Measurements from ENCODE around the gene RNU6-1. TPM values are rescaled to one million over a fixed set of nuclear protein-coding genes. Genes with fewer than 3 reads are reported as not detected.

RNU6-1 gene
- total RNA-seq, 2 donors from 2014 or later, result not detected

DNA sequence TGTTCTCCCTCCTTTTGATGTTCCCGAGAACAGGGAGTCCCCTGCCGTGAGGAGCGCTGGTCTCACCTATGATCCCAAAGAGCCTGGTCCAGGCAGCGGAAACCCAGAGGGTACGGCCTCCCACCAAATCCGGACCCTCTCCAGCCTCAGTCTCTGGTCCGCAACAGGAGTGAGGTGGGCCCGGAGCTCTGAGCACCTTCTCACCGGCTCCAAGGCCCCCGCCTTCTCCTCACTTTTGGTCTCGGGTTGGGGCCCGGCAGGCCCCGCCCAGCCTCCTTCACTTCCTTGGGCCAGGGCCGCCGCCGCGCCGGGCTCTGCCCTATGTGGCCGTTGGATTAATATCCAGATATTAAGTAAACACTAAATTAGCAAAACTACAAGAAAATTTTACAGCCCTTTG lies 20.2 kb downstream of the RNU6-1 start:
- Mint-ChIP-seq H3K27ac (no peak overlapping the region), H3K4me1 (peaks cover 26% of the 10 kb centered on the region), H3K27me3 (peaks cover 64% of the 10 kb centered on the region), H3K4me3 (no peak overlapping the region), H3K36me3 (ENCODE audit: low read depth) (peaks cover 14% of the 10 kb centered on the region)
- no peaks in the 10 kb centered on the region for H3K9me3 ChIP-seq (ENCODE audit: control insufficient read depth, low read length, poor library complexity, severe bottlenecking)
- DNase-seq, result no peak
- no peak for ATAC-seq

- ATAC-seq (no peak), DNase-seq (no peak)
- no peaks in the 10 kb centered on the region for H3K9me3 ChIP-seq (ENCODE audit: control insufficient read depth, low read length, poor library complexity, severe bottlenecking)
- Mint-ChIP-seq H3K27ac (no peak overlapping the region), H3K36me3 (ENCODE audit: low read depth) (peaks cover 5% of the 10 kb centered on the region), H3K4me1 (peaks cover 18% of the 10 kb centered on the region), H3K4me3 (no peak overlapping the region), H3K27me3 (peaks cover 52% of the 10 kb centered on the region)
These were observed 21.4 kb downstream of the RNU6-1 start for GRCh38 chr15:67818464-67818863.

- Mint-ChIP-seq H3K27ac (no peak overlapping the region), H3K4me3 (no peak overlapping the region), H3K27me3 (peaks cover 40% of the 10 kb centered on the region), H3K36me3 (ENCODE audit: low read depth) (peaks cover 5% of the 10 kb centered on the region), H3K4me1 (peaks cover 12% of the 10 kb centered on the region)
- DNase-seq (no peak), ATAC-seq (no peak)
- H3K9me3 ChIP-seq (ENCODE audit: control insufficient read depth, low read length, poor library complexity, severe bottlenecking), result no peaks in the 10 kb centered on the region
These were observed 23.2 kb downstream of the RNU6-1 start for GRCh38 chr15:67816668-67817067.

GRCh38 chr15:67815036-67815592 lies 24.7 kb downstream of the RNU6-1 start:
- no peak overlapping the region for H3K27ac Mint-ChIP-seq
- peaks cover 24% of the 10 kb centered on the region for H3K27me3 Mint-ChIP-seq
- peaks cover 5% of the 10 kb centered on the region for H3K36me3 Mint-ChIP-seq (ENCODE audit: low read depth)
- DNase-seq (no peak), ATAC-seq (no peak)
- peaks cover 5% of the 10 kb centered on the region for H3K4me1 Mint-ChIP-seq
- H3K9me3 ChIP-seq (ENCODE audit: control insufficient read depth, low read length, poor library complexity, severe bottlenecking), result no peaks in the 10 kb centered on the region
- no peak overlapping the region for H3K4me3 Mint-ChIP-seq

DNA sequence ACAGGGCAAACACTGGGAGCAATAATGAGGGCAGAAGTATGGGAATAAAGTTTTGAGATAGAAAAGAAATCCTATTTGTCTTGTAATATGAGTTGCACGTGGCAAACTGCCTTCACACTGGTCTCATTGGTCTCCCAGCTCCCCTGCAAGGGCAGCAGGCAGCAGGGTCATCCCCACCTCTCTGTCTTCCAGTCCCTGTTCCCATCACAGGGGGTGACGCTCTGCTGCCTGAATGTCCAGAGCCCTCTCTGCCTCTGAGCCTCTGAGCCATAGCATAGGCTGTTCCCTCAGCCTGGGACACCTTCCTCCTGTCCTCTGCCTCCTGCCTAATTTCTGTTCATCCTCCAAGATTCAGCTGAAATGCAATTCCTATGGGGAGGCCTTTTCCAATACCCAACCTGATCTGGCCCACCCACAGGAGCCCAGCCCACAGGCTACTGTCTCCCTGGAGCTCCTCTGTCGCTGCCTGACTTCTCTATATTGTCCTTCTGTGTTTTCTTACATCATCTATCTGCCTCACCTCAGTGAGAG lies 26.7 kb downstream of the RNU6-1 start:
- no peak overlapping the region for H3K27ac Mint-ChIP-seq

DNA sequence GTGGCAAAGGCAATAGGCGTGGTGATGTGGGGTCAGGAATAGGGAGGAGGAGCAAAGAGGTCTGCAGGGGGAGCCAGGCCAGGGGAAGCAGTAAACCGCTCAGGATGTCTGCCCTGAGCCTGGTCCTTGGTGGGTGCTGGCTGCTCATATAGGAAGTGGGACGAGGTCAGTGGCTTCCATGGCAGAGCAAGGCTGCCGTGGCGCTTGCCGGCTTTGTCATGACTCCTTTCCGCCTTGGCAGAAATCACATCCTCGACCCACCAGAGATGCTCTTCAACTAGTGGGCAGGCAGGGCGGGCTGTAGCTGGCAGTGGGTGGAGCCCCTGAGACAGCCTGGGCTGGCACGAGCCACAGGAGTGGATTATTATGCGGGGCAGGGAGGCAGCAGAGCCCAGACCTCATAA lies 27.6 kb downstream of the RNU6-1 start:
- DNase-seq (no peak), ATAC-seq (no peak)
- Mint-ChIP-seq H3K4me1 (peaks cover 6% of the 10 kb centered on the region), H3K27me3 (peaks cover 7% of the 10 kb centered on the region), H3K27ac (no peak overlapping the region), H3K36me3 (ENCODE audit: low read depth) (peaks cover 8% of the 10 kb centered on the region), H3K4me3 (no peak overlapping the region)
- no peaks in the 10 kb centered on the region for H3K9me3 ChIP-seq (ENCODE audit: control insufficient read depth, low read length, poor library complexity, severe bottlenecking)

More for the DNA sequence above, 26.7 kb downstream of the RNU6-1 start:
- Mint-ChIP-seq H3K4me3 (no peak overlapping the region), H3K4me1 (peaks cover 2% of the 10 kb centered on the region), H3K36me3 (ENCODE audit: low read depth) (peaks cover 5% of the 10 kb centered on the region), H3K27me3 (peaks cover 10% of the 10 kb centered on the region)
- no peaks in the 10 kb centered on the region for H3K9me3 ChIP-seq (ENCODE audit: control insufficient read depth, low read length, poor library complexity, severe bottlenecking)
- ATAC-seq (no peak), DNase-seq (no peak)

GRCh38 chr15:67809866-67810265 lies 30.0 kb downstream of the RNU6-1 start:
- no peaks in the 10 kb centered on the region for H3K9me3 ChIP-seq (ENCODE audit: control insufficient read depth, low read length, poor library complexity, severe bottlenecking)
- no peak overlapping the region for H3K27ac Mint-ChIP-seq

DNA sequence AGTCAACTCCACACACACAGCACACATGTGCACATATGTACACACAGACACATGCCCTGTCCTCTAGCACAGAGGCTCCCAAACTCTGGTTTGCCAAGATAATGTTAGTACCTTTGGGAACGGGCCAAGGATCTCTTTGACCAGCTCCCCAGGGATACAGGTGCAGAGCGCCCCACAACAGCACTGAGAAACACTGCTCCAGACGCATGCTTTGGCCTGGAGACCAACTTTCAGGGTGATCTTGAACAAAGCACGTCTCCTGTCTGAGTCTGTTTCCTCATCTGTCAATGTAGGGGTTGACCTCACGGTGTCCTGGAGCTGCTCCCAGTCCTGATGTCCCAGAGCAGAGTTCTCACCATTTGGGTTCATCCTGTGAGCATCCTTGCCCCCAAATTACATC lies 30.4 kb downstream of the RNU6-1 start:
- Mint-ChIP-seq H3K27me3 (no peaks in the 10 kb centered on the region), H3K4me1 (peaks cover 6% of the 10 kb centered on the region), H3K36me3 (ENCODE audit: low read depth) (peaks cover 8% of the 10 kb centered on the region), H3K4me3 (no peak overlapping the region), H3K27ac (no peak overlapping the region)
- no peaks in the 10 kb centered on the region for H3K9me3 ChIP-seq (ENCODE audit: control insufficient read depth, low read length, poor library complexity, severe bottlenecking)
- ATAC-seq, result no peak
- no peak for DNase-seq

More at GRCh38 chr15:67809866-67810265, 30.0 kb downstream of the RNU6-1 start:
- H3K36me3 Mint-ChIP-seq (ENCODE audit: low read depth), result peaks cover 8% of the 10 kb centered on the region
- no peak overlapping the region for H3K4me3 Mint-ChIP-seq
- DNase-seq (no peak), ATAC-seq (no peak)
- H3K4me1 Mint-ChIP-seq, result peaks cover 6% of the 10 kb centered on the region
- no peaks in the 10 kb centered on the region for H3K27me3 Mint-ChIP-seq

DNA sequence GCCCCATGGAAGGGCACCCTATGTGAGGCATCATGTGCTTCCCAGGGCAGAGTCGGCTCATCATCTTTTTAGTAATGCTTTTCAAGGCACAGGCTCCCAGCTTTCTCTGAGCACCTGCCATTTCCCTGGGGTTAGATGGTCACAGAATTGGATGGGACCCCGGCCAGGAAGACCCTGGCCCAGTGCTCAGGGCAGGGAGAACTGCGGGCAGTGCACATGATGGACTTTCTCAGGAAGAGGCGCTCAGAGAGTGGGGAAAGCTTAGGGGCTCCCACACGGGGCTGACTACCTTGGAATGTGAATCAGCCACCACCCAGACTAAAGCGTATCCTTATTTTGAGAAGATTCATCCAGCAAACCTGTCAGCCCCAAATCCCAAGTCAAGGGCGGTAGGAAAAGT lies 31.0 kb downstream of the RNU6-1 start:
- H3K27me3 Mint-ChIP-seq, result no peaks in the 10 kb centered on the region
- no peak for DNase-seq
- no peak overlapping the region for H3K4me3 Mint-ChIP-seq

DNA sequence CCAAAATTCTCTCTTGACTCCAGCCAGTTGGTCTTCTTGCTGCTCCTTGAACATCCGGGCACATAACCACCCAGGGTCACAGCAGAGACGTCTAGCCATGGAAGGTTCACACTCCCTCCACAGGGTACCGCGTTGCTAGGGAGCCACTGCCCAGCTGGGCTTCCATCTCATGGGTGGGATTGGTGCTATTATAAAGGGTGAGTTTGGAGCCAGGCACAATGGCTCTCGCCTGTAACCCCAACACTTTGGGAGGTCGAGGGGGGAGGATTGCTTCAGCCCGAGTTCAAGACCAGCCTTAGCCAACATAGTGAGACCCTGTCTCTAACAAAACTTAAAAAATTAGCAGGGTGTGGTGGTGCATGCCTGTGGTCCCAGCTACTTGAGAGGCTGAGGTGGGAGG lies 32.0 kb downstream of the RNU6-1 start:
- H3K4me3 Mint-ChIP-seq, result no peak overlapping the region
- peaks cover 3% of the 10 kb centered on the region for H3K4me1 Mint-ChIP-seq
- H3K36me3 Mint-ChIP-seq (ENCODE audit: low read depth), result peaks cover 6% of the 10 kb centered on the region
- no peaks in the 10 kb centered on the region for H3K9me3 ChIP-seq (ENCODE audit: control insufficient read depth, low read length, poor library complexity, severe bottlenecking)
- no peaks in the 10 kb centered on the region for H3K27me3 Mint-ChIP-seq
- no peak for ATAC-seq
- no peak for DNase-seq
- no peak overlapping the region for H3K27ac Mint-ChIP-seq

More for the DNA sequence above, 31.0 kb downstream of the RNU6-1 start:
- H3K36me3 Mint-ChIP-seq (ENCODE audit: low read depth), result peaks cover 8% of the 10 kb centered on the region
- peak overlapping the region; percentile 79 for H3K27ac Mint-ChIP-seq
- no peaks in the 10 kb centered on the region for H3K9me3 ChIP-seq (ENCODE audit: control insufficient read depth, low read length, poor library complexity, severe bottlenecking)
- H3K4me1 Mint-ChIP-seq, result peaks cover 6% of the 10 kb centered on the region
- no peak for ATAC-seq

GRCh38 chr15:67807141-67807540 lies 32.7 kb downstream of the RNU6-1 start:
- Mint-ChIP-seq H3K27ac (no peak overlapping the region), H3K4me3 (no peak overlapping the region), H3K36me3 (ENCODE audit: low read depth) (peaks cover 6% of the 10 kb centered on the region), H3K27me3 (no peaks in the 10 kb centered on the region), H3K4me1 (peaks cover 5% of the 10 kb centered on the region)
- no peak for DNase-seq
- H3K9me3 ChIP-seq (ENCODE audit: control insufficient read depth, low read length, poor library complexity, severe bottlenecking), result no peaks in the 10 kb centered on the region
- ATAC-seq, result no peak

DNA sequence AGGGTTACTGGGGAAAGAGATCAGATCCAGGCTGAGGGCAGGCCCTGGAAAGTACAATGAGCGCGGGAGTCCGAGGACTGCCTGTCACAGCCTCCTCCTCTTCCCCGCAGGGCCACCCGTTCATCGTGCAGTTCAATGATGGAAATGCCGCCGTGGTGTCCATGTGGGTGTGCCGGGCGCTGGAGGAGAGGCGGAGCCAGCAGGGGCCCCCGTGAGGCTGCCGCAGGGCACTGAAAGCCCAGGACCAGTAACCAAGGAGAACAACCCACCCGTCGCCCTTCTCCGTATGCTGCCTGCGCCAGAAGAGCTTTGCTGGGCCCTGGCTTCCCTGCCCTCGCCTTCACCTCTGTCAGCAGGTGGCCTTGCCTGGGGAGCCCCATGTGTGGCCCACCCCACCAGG lies 33.3 kb downstream of the RNU6-1 start:
- no peaks in the 10 kb centered on the region for H3K9me3 ChIP-seq (ENCODE audit: control insufficient read depth, low read length, poor library complexity, severe bottlenecking)
- Mint-ChIP-seq H3K4me3 (no peak overlapping the region), H3K36me3 (ENCODE audit: low read depth) (peaks cover 4% of the 10 kb centered on the region), H3K4me1 (peaks cover 5% of the 10 kb centered on the region), H3K27me3 (no peaks in the 10 kb centered on the region), H3K27ac (no peak overlapping the region)
- ATAC-seq (no peak), DNase-seq (no peak)

DNA sequence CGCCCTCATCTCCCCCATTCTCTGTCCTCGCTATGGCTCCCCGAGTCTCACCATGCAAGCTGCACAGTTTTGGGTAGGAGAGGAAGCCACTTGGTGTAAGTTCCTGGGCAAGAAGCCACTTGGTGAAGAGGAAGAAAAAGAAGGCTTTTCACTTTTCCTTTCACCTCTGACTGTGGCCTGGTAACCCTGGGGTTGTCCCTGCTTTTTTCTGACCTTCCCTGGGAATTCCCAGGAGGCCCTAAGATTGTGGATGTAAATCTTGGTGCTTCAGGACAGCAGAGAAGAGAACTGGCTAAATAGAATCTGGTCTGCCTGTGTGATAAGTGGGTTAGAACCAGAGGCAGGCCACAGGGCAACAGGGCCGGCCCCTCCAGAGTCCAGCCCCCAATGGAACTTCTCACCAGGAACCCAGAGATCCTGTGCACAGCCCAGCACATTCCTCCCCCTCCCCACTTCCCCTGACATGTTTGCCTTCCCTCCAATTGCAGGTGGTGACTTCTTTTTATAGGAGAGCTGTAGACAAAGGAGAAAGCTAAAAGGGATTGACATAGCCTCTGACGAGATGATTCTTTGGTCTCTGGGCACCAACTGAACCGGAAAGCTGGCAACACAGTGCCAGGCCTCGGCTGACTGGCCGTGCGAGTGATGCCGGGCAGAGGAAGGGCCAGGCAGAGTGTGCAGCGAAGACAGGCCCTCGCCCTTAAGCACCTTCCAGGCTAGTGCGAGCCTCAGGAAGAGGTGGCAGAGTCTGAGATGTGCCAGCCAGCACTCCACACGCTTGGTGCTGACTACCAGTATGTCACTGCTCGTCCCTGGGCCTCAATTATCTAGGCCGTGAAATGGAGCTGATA lies 34.0 kb downstream of the RNU6-1 start:
- DNase-seq, result no peak
- no peaks in the 10 kb centered on the region for H3K27me3 Mint-ChIP-seq

More for the DNA sequence above, 34.0 kb downstream of the RNU6-1 start:
- Mint-ChIP-seq H3K27ac (no peak overlapping the region), H3K4me3 (no peak overlapping the region), H3K4me1 (peaks cover 5% of the 10 kb centered on the region), H3K36me3 (ENCODE audit: low read depth) (peaks cover 4% of the 10 kb centered on the region)
- ATAC-seq, result no peak
- H3K9me3 ChIP-seq (ENCODE audit: control insufficient read depth, low read length, poor library complexity, severe bottlenecking), result no peaks in the 10 kb centered on the region
